HG02852 (cell line): ENCODE results near the gene RTF1.
A peak's percentile ranks its signal among the peaks of the same experiment; 100 is the strongest.
"Not testable (repeated sequence)": the region's sequence is repeated elsewhere in the genome, so short reads cannot be mapped to it uniquely, and the experiment has no call there.

Source experiments
- ATAC-seq: cut with Tn5 transposase; IDR thresholded peaks from one replicate; pipeline ENCODE4 v1.9.1; 2021; ENCODE audit warnings: mild to moderate bottlenecking, moderate library complexity; ENCODE audit not compliant: unreplicated experiment

The RTF1 gene

DNA sequence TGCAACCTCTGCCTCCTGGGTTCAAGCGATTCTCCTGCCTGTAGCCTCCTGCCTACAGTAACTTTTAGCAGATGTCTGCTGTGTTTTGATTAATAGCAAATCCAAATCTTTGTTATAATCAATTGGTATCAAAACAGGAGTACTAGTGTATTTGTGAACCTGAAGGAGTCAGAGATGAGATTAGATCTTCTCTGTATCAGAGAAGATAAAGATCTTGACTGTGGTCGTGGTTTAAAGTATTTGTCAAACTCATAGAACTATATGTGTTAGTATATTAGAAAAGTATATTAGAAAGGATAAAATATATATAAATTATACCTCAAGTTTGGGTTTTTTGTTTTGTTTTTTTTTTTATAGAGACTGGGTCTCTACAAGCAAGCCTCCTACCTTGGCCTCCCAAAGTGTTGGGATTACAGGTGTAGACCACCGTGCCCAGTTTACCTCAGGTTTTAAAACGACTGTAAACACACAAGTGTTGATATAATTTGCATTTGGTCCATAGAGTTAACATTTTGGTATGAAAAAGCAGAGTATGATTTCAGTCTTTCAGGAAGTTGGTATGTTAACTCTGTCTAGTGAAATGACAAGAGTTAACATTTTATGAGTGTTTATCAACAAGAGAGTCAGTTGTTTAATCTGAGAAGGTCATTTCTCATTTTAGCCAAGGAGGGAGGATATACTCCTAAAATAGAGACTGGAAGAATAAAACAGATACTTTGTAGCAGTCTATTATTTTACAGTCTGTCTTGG is 18.3 kb downstream of the RTF1 start:
- ATAC-seq, result no peak

DNA sequence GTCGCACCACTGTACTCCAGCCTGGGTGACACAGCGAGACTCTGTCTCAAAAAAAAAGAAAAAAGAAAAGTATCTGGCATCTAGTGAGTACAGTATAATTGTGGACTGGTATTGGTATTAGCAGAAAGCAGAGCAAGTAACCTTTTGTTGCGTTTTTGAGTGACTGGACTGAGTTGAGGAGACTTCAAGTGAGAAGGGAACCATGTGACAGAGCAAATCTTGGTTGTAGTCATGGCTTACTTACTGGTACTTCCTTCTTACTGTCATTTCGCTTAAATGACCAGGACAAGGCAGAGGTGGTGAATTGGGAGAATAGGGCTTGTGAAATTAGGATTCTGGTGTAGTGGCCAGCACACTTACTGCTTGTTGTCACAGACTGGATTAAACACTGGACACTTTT is 20.6 kb downstream of the RTF1 start:
- ATAC-seq, result no peak

DNA sequence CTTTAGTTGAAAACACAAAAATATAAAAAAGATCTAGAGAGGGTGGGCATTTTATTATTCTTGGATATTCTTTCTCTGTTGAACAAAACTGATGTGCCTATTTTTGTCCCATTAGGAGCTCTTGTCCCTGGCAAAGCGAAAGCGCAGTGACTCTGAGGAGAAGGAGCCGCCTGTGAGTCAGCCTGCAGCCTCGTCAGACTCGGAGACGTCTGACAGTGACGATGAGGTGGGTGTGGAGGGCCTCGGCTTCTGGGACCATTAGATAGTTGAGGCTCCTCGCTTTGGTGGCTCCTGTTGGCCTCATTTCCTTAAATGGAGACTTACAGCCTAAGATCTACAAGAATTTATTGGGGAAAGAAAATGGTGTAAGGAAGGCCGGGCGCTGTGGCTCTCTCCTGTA is 21.3 kb downstream of the RTF1 start:
- no peak for ATAC-seq

DNA sequence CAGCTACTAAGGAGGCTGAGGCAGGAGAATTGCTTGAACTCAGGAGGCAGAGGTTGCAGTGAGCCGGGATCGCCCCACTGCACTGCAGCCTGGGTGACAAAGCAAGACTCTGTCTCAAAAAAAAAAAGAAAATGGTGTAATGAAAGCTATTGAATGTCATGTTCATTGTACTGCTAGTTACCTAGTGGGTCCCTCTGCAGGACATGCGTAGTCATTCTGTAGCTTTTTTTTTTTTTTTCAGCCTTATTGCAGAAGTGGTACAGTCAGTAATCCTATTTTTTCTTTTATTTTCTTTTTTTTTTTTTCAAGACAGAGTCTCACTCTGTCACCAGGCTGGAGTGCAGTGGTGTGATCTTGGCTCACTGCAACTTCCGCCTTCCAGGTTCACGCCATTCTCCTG is 21.9 kb downstream of the RTF1 start:
- not testable (repeated sequence) for ATAC-seq

DNA sequence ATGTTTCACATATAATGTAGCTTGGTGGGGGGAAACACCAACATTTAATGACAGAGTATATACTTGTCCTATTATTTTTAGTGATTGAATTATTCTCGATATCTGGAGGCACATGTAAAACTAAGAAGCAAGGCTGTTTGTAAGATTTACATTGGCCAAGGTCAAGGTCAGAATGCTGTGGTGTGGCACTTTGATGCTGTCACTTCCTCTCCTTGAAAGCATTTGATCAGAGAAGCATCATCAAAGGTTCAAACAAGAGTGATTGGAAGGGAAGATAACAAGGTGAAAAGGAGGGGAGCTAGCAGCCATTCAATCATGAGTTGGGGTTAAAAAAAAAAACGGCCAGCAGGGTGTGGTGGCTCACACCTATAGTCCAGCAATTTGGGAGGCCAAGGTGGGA is 26.4 kb downstream of the RTF1 start:
- no peak for ATAC-seq

DNA sequence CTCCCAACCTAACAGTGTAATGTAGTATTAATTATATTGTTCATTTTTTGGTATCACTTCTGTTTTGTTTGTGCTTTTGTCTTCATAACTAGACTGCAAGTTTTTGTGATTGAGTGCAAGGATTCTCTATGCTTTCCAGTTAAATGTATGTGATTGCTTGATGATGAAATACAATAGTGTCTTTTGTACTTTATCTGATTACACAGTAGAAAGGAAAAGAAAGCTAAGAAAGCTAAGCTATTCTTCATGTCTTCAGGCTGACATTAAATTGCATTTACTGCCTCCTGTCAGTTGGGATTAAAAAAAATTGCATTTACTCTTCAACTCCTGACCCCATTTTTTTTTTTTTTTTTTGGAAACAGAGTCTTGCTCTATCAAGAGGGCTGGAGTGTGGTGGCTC is 28.5 kb downstream of the RTF1 start:
- no peak for ATAC-seq

DNA sequence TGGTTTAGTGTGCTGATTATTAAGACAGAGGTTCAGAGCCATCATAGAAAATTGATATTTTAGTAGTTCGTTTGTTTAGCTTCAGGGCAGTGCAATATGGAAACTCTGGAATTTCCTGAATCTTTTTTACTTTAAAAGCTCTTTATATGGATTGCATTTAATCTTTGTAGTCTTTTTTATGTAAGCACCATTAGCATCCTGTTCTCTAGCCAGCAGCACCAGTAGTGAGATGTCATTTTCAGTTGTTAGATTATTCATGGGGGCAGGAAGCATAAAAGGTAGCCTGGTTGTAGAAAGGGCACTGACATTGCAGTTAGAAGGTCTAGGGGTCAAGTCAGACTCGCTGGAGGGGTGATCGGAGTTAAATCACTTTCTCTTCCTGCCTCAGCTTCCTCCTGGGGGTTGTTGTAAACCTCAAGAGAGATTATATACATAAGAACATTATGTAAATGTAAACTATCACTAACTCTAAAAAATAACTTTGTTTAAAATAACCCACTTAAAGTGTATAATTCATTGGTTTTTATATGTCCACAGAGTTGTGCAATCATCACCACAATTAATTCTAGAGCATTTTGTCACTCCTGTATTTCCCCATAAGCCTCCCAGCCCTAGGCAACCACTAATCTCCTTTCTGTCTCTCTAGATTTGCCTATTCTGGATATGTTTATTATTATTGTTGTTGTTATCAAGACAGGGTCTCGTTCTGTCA is 45.3 kb downstream of the RTF1 start:
- no peak for ATAC-seq

DNA sequence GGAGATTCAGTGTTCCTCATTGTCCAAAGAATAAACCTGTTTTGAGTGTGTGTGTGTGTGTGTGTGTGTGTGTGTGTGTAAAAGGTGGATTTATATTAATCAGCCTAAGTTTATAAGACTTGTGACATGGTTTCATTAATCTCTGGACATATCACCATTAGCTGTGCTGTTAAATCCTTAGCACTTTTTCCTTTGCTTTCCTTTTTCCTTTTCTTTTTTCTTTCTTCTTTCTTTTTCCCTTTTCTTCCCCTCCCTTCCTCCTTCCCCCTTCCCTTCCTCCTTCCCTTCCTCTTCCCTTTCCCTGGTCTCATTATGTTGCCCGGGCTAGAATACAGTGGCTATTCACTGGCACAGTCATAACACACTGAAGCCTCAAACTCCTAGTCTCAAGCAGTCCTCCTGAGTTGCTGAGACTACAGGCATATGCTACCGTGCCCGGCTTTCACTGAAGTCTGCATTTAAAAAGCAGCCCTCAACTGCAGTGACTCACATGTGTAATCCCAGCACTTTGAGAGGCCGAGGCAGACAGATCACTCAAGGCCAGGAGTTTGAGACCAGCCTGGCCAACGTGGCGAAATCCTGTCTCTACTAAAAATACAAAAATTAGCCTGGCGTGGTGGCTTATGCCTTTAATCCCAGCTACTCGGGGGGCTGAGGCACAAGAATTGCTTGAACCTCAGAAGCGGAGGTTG is 48.1 kb downstream of the RTF1 start:
- ATAC-seq, result no peak

DNA sequence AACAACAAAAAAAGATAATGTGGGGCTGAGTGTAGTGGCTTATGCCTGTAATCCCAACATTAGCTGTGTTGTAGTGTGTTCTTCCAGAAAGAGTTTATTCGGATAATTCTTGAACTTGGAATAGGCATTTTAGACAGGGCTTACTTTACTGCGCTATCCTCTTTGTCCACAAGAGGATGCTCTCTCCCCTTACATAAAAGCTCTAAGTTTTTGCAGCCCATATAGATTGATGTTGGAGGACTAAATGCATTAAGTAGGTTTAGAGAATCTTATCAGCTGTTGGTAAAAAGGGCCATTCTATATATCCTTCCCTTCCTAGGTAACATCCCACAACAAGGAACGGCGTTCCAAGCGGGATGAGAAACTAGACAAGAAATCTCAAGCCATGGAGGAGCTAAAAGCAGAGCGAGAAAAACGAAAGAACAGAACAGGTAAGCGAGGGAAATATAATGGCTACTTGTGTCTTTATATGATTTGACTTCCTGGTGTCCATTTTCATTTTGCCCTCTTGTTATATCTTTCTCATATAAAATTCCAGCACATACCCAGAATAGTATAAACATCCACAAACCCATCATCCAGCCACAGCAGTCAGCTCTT is 49.0 kb downstream of the RTF1 start:
- ATAC-seq, result no peak

DNA sequence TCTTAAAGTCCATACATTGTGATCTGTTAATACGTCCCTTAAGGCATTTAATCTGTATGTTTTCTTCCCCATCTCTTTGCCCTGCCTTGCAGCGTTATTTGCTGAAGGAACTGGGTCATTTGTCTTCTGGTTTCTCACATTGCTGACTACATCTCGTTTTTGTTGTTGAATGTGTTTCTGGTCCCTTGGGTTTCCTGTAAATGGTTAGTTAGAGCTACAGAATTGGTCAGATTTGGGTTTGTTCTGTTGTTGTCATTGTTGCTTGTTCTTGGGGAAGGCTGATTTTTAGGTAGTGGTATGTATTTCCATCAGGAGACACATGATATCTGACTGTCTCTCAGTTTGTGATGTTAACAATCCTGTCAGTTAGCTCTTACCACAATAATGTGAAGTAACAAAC is 49.8 kb downstream of the RTF1 start:
- no peak for ATAC-seq

DNA sequence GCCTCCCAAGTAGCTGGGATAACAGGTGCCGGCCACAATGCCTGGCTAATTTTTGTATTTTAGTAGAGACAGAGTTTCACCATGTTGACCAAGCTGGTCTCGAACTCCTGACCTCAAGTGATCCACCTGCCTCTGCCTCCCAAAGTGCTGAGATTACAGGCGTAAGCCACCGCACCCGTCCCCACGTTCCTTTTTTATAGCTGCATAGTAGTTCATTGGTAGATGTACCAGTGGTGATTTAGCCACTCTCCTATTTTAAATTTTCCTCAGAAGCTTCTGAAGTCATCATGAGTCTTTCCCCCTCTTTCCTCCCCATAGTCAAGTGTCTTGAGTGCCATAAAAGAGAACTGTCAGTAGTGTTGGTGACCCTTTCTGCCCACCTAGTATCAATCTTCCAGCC is 52.7 kb downstream of the RTF1 start:
- ATAC-seq, result not testable (repeated sequence)

DNA sequence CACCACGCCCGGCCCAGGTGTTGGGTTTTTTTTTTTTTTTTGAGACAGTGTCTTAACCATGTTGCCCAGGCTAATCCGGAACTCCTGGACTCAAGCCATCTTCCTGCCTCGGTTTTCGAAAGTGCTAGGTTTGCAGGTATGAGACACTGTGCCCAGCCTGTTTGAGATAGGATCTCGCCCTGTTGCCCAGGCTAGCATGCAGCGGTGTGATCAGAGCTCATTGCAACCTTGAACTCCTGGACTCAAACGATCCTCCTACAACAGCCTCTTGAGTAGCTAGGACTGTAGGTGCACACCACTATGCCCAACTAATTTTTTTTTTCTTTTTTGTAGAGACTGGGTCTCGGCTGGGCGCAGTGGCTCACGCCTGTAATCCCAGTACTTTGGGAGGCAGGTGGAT is 56.5 kb downstream of the RTF1 start:
- no peak for ATAC-seq

DNA sequence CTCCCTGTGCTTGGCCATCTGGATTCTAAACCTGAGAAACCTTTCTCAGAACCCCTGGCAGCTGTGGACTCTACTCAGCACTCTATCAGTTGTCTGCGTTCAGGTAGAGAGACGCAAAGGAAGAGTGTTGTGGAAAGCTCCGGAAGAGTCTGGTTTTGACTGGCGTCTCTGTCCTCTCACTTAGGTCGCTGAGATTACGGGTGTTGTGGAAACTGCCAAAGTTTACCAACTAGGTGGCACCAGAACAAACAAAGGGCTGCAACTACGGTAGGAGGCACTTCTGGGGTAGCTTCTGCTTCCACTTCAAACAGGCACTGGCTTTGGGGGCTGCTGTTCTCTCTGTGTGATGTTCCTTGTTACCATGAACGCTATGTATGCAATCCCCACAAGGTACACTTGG is 57.5 kb downstream of the RTF1 start:
- ATAC-seq, result no peak

DNA sequence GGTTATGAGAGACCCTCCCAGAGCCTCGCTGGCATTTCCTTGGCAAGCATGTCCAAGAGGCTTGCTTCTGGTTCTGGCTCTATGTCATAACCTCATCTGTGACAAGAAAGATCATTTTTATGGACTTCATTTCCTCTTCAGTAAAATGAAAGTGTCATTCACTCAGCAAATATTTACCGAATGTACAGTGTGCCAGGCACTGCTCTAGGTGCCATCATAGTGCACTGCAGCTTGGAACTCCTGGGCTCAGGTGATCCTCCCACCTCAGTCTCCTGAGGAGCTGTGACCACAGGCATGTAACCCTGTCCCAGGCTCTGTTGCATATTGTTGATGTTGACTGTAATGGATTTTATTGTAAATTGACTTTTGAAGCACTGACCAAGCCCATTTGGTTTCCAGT is 58.0 kb downstream of the RTF1 start:
- no peak for ATAC-seq

DNA sequence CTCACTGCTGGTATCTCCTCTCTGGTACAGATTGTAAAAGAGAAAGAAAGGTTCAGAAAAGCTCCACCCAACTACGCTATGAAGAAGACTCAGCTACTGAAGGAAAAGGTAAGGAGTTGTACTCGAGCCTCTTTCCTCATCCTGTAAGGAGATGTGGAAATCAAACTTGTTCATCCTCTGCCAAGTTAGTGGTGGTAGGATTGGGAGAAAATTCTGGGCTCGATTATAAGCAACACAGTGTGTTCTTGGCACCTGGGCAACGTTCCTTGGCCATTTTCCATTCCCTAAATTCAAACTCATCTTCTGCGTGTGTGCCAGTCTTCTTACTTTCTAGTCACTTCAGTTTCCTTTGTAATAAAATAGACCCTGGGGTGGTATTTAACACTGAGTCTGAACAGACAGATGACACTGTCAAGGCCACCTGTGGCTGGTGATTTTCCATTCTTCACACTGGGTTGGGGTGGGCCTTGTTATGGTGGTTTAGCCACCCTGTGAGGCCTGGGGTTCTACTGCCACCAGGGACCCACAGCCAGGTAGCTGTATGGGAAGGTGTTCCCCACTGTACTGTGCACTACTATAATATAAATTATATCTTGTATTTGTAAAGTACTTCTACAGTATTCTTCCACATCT is 59.6 kb downstream of the RTF1 start:
- no peak for ATAC-seq

DNA sequence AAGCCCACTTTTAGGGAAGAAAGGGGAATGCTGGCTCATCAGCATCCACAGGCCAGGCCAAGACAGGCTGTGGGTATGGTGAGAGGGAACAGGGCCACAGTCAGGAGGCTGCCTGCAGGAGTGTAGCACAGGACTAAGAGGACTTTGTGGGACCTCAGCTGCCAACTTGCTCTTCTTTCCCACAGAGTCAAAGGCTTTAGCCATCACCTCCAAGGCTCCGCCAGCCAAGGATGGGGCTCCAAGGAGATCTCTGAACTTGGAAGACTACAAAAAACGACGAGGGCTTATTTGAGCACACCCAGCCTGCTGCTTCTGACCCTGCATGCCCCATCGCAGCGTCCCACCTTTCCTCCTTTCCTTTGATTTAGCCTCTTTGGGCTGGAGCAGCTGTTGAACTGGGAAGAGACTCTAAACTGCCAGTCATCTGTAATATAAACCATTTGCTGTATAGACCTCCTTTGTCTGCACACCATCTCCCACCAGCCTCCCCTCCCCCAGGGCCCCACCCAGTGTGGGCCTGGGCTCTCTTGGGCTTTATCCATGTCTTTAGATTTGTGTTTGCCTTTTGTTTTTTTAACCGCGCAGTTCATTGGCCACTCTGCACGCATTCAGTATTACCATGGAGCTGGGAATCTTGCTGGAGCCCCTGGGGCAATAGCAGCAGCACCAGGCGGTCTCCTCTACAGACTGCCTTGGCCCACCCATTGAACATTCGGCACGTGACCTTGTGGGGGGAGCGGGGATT is 63.7 kb downstream of the RTF1 start:
- ATAC-seq, result no peak

DNA sequence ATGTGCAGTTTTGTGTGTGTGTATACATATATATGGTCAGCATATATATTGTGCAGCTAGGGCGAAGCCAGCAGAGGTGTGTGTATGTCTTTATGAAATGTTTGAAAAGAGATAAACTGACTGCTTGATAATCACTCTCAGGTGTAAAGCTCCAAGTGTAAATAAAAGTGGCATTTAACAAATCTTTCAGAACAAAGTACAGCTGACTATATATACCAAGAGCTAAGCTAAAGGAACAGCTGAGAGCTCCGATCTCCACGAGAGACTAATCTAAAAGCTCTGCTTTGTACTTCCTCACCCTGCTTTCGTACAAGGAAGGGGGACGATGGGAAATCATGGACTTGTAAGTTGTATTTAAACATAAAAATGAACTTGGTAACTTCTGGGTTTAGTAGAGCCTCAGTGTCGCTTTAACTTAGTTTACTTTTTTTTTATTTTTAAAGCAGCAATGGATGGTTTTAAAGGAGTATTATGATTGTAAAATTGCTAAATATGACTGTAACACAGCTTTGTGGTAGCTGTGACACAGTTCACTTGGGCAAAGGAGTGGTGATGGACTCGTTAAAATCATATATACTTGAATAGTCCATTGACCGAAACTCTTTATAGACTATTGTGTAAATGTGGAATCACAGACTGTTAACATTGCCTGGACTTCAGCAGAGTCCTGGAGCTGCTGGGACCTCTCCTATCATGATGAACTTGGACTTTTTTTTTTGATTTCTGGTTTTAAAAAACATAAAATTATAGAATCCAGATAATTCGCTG is 65.4 kb downstream of the RTF1 start:
- no peak for ATAC-seq

DNA sequence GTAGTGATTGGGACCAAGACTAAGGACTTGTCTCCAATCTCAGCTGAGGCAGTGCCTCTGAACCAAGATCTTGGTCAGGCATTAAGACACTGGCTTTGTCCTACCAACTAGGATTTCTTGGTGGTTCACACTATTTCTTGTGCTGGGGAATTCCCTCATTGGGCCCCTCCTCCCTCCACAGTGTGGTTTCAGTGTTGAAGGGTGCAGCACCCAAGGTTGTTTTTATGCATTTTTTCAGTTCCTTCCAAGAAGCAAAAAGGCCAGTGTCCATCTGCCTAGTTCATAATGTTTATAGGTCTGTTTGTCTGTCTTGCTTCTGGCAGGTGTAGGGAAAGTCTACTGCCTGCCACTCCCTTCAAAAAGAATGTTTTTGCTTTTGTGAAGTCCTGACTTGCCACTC is 66.2 kb downstream of the RTF1 start:
- peak; percentile 72 for ATAC-seq

DNA sequence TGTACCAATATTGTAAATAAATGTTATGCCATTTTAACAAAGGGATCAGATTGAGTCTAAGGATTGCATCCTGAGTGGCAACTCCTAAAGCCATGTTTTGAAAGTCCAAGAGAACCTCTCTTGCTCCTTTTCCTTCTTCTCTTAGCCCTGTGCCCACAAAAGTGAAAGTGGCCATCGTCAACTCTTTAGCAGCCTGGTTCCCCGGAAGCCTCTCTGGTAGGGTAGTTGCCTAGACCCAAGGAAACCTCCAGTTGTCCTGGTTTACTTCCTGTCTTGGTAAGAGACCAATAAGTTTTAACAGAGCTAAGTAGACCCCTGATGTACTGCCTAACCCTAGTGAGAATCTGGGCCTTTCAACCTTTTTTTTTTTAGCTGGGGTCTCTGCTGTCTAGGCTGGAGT is 66.6 kb downstream of the RTF1 start:
- ATAC-seq, result no peak
